Right atrium auricular region (tissue), 2 donors: ENCODE results near the gene CHST12. TPM values are rescaled to one million over a fixed set of nuclear protein-coding genes. Genes with fewer than 3 reads are reported as not detected.
"Not testable (repeated sequence)": the region's sequence is repeated elsewhere in the genome, so short reads cannot be mapped to it uniquely, and the experiment has no call there.

ENCODE experiments used
- DNase-seq: peaks from one replicate; pipeline ENCODE4 v3.0.0-alpha.2; 2019; ENCODE audit warnings: low spot score
- H3K27ac ChIP-seq, 2 donors: fragments of 200-600 bp; sonication (generic); 1 replicate in 1 of 2; 2 replicates in 1 of 2; pipeline ENCODE4 v1.5.1; 2016 to 2019
- H3K27me3 ChIP-seq, 2 donors: fragments of 200-600 bp; sonication (generic); one replicate each; pipeline versions ENCODE4 v1.5.1 to v1.6.0; 2017 to 2019
- H3K36me3 ChIP-seq: fragments of 200-600 bp; sonication (generic); one replicate; pipeline ENCODE4 v1.5.1; 2016
- H3K4me1 ChIP-seq, 2 donors: fragments of 200-600 bp; sonication (generic); one replicate each; pipeline versions ENCODE4 v1.5.1 to v1.6.0; 2017 to 2019
- H3K4me3 ChIP-seq, 2 donors: fragments of 200-600 bp; sonication (generic); 1 replicate in 1 of 2; 2 replicates in 1 of 2; pipeline ENCODE4 v1.5.1; 2017 to 2019; ENCODE audit warnings: mild to moderate bottlenecking in 1 of 2, moderate library complexity in 1 of 2
- H3K9me3 ChIP-seq, 2 donors: fragments of 200-600 bp; sonication (generic); one replicate each; pipeline ENCODE4 v1.5.1; 2019
- total RNA-seq, 2 donors: library from RNA; depleted of rRNA; stranded (reverse); fragments of >200 nt; gene quantifications; one replicate each; pipeline ENCODE4 v1.1.0, GENCODE V29; 2016
- TF ChIP-seq, protein P1 (sequence below), 2 donors: fragments of 200-600 bp; sonication (generic); IDR thresholded peaks; one replicate each; pipeline ENCODE4 v1.5.1; 2019; ENCODE audit warnings: antibody characterized with exemption in 2 of 2

The CHST12 gene
- total RNA-seq, 2 donors from 2014 or later: 14.2 to 15.0 TPM

DNA sequence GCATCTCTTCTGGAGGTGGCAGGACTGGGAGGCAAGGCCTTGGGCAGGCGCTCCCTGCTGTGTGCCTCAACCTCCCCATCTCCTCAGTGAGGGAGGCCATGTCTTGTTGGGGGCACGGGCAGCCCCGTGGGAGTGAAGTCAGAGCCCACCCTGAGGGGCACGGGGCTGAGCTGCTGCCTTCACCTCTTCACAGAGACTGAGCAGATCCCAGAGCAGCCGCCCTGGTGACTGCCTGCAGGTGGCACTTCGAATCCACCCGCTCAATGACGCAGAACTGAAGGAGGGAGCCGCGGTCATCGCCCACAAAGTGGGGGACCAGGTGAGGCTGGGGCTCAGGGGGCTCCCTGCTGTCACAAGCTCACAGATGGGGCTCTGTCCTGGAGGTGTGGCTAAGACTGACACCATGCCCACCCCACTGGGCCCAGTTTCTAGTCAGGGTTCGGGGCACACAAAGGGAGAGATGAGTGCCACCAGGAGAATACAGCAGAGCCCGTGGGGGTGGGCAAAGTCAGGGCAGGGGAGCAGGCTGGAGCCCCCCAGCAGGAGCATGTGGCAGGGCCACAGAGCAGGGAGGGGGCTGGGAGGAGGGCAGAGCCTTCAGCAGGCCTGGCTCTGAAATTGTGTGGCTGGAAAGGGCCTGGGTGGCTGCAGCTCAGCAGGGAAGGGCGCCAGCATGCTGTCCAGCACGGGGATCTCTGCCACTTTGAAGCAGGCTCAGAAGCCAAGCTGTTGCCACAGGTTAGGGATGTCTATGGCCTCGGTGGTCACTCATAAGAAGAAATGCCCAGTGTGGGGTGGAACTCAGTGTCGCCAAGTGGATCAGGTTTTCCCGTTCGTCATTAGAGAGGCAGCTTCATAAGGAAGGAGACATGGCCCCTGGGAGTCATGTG, 18.8 kb upstream of the CHST12 start:
- no peak for DNase-seq
- peaks cover 26% of the 10 kb centered on the region for H3K36me3 ChIP-seq
- peaks cover 0 to 5% of the 10 kb centered on the region in 2 donors for H3K4me1 ChIP-seq
- H3K27me3 ChIP-seq: no peaks in the 10 kb centered on the region
- TF ChIP-seq, protein P1, sequence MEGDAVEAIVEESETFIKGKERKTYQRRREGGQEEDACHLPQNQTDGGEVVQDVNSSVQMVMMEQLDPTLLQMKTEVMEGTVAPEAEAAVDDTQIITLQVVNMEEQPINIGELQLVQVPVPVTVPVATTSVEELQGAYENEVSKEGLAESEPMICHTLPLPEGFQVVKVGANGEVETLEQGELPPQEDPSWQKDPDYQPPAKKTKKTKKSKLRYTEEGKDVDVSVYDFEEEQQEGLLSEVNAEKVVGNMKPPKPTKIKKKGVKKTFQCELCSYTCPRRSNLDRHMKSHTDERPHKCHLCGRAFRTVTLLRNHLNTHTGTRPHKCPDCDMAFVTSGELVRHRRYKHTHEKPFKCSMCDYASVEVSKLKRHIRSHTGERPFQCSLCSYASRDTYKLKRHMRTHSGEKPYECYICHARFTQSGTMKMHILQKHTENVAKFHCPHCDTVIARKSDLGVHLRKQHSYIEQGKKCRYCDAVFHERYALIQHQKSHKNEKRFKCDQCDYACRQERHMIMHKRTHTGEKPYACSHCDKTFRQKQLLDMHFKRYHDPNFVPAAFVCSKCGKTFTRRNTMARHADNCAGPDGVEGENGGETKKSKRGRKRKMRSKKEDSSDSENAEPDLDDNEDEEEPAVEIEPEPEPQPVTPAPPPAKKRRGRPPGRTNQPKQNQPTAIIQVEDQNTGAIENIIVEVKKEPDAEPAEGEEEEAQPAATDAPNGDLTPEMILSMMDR (IDR thresholded peaks at IDR 0.05): peak in 1 of 2 donors; percentile 26
- no peak overlapping the region for H3K4me3 ChIP-seq
- H3K9me3 ChIP-seq: no peaks in the 10 kb centered on the region
- H3K27ac ChIP-seq: no peak overlapping the region

DNA sequence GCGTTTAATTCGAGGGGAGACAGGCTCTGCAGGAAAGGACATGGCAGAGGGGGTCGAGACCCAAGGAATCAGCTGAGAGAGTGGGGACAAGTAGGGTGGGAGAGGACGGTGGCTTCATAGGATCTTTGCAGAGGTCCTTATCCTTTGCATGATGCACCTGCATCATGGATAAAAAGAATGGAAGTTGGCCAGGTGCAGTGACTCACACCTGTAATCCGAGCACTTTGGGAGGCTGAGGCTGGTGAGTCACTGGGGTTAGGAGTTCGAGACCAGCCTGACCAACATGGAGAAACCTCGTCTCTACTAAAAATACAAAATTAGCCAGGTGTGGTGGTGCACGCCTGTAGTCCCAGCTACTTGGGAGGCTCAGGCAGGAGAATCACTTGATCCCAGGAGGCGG, 17.3 kb upstream of the CHST12 start:
- H3K4me3 ChIP-seq, H3K9me3 ChIP-seq, H3K27ac ChIP-seq, DNase-seq, H3K27me3 ChIP-seq, H3K4me1 ChIP-seq: not testable (repeated sequence)
- peaks cover 11% of the 10 kb centered on the region for H3K36me3 ChIP-seq

DNA sequence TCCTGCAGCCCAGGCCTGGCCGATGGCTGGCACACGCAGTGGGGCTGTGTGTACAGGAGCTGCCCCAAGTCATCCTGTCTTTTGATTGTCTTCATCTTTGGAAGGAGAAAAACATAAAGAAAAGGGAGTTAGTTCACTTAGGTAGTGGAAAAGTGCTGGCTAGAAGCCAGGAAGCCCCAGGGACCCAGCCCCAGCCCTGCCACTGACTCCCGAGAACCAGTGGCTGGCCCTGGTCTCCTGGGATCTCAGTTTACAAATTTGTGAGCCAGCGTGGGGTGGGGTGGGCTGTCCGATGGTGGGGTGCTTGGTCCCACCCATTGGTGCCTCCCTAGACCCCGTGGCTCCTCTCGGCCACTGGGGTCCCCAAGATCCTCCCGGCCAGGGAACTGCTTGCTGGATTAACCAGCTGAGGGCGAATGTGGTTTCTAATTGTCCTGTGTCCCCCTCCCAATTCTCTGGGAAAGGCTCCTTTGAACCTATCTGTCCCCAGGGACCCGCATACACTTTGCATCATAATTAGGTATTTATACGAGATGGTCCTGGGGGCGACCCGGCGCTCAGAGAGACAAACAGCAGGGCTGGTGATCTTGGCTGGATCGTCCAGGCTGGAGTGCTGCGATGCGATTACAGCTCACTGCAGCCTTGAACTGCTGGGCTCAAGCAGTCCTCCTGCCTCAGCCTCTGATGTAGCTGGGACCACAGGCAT, 16.3 kb upstream of the CHST12 start:
- DNase-seq: no peak
- Histone ChIP-seq H3K27ac (no peak overlapping the region), H3K36me3 (peaks cover 1% of the 10 kb centered on the region), H3K9me3 (no peaks in the 10 kb centered on the region), H3K27me3 (no peaks in the 10 kb centered on the region), H3K4me3 (no peak overlapping the region), H3K4me1 (peaks cover 0 to 5% of the 10 kb centered on the region in 2 donors)
- TF ChIP-seq, protein P1 (IDR thresholded peaks at IDR 0.05): no peak

DNA sequence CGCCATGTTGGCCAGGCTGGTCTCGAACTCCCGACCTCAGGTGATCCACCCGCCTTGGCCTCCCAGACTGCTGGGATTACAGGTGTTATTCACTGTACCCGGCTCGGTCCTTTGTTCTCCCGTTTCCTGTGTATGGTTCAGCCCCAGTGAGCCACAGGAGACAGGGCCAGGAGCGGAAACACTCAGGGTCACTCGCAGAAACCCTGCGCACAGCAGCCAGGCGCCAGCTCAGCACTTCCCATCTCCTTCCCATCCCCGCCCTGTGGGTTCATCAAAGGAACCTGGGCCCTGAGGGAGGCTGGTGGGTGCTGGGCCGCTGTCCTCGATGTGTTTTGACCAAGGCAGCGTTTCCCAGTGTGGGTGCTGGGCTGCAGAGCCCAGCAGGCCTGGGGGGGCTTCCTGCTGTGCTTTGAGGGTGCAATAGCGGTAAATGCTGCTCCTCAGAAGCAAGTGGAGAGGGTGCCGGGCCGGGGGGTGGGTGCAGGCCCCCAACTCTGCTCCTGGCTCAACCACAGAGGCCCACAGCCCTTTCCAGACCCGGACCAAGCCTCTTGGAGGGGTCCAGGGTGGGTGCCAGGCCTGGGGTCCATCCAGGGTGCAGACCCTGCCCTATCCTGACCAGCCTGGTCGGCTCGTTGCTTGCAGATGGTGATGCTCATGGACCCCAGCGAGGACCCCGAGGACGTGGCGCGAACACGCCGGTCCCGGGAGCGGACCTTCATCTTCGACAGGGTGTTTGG, 15.3 kb upstream of the CHST12 start:
- H3K4me3 ChIP-seq: no peak overlapping the region
- no peaks in the 10 kb centered on the region for H3K36me3 ChIP-seq
- H3K27me3 ChIP-seq: no peaks in the 10 kb centered on the region
- H3K9me3 ChIP-seq: no peaks in the 10 kb centered on the region
- H3K4me1 ChIP-seq: peaks cover 0 to 5% of the 10 kb centered on the region in 2 donors
- no peak overlapping the region for H3K27ac ChIP-seq
- TF ChIP-seq, protein P1 (IDR thresholded peaks at IDR 0.05): no peak
- peak; percentile 61 for DNase-seq

DNA sequence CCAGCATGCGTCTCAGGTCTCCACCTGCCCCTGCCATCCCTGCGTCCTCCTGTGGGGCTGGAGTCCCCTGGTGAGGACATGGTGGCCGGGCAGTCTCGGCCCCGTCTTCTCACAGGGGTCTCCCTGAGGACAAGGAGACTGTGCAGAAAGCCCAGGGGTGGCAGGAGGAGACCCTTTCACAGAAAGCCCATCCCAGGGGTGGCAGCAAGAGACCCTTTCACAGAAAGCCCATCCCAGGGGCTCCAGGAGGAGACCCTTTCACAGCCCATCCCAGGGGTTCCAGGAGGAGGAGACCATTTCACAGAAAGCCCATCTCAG, 14.8 kb upstream of the CHST12 start:
- H3K9me3 ChIP-seq: no peaks in the 10 kb centered on the region
- no peaks in the 10 kb centered on the region for H3K36me3 ChIP-seq
- TF ChIP-seq, protein P1 (IDR thresholded peaks at IDR 0.05): no peak
- H3K27ac ChIP-seq: no peak overlapping the region
- H3K27me3 ChIP-seq: no peaks in the 10 kb centered on the region
- DNase-seq: no peak
- no peak overlapping the region for H3K4me3 ChIP-seq
- peaks cover 0 to 5% of the 10 kb centered on the region in 2 donors for H3K4me1 ChIP-seq

DNA sequence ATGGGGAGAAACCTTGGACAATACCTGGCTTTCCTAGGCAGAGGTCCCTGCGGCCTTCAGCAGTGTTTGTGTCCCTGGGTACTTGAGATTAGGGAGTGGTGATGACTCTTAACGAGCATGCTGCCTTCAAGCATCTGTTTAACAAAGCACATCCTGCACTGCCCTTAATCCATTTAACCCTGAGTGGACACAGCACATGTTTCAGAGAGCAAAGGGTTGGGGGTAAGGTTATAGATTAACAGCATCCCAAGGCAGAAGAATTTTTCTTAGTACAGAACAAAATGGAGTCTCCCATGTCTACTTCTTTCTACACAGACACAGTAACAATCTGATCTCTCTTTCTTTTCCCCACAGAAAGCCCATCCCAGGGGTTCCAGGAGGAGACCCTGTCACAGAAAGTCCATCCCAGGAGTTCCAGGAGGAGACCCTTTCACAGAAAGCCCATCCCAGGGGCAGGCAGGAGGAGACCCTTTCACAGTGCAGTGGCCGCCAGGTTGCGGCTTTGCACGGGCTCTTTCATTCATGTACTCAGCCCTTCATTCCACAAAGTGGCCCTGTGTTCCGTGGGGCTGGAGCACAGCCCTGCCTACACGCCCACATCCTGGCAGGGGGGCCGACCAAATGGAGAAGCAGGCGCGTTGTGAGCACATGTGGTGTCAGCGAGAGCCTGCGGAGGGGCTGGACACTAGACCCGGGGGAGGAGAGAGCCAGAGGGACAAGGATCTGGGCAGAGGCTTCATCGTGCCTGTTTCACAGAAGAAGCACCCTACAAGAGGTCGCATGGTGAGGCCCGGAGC, 13.2 kb upstream of the CHST12 start:
- H3K4me3 ChIP-seq, H3K27me3 ChIP-seq, H3K4me1 ChIP-seq, H3K9me3 ChIP-seq, H3K27ac ChIP-seq, DNase-seq, H3K36me3 ChIP-seq: not testable (repeated sequence)
